Subcutaneous adipose tissue (tissue), 4 donors: ENCODE data around the gene CD8B. TPM values are rescaled to one million over a fixed set of nuclear protein-coding genes. Genes with fewer than 3 reads are reported as not detected.

Source experiments
- CTCF ChIP-seq: fragments of 450-650 bp; IDR thresholded peaks from one replicate; pipeline ENCODE4 v1.5.1; 2016; ENCODE audit warnings: low read depth, mild to moderate bottlenecking, control low read depth, antibody characterized with exemption, moderate library complexity
- total RNA-seq, 4 donors: library from RNA; depleted of rRNA; stranded (reverse); fragments of >200 nt; gene quantifications; one replicate each; pipeline ENCODE4 v1.1.0, GENCODE V29; 2016

CD8B gene
- total RNA-seq, 4 donors from 2014 or later: 0.88 to 3.9 TPM; not detected in 2

GRCh38 chr2:86793752-86794151 is 67.9 kb downstream of the CD8B start:
- TF ChIP-seq CTCF: no peak

- no peak for TF ChIP-seq CTCF
These were observed 70.1 kb downstream of the CD8B start for GRCh38 chr2:86791573-86791972.

GRCh38 chr2:86790676-86791572 is 70.8 kb downstream of the CD8B start, which contains the start of gene CD8A:
CD8A (minus strand) TSS chr2:86790913; CDS start chr2:86790825, 88 bp downstream.
- TF ChIP-seq CTCF: no peak

DNA sequence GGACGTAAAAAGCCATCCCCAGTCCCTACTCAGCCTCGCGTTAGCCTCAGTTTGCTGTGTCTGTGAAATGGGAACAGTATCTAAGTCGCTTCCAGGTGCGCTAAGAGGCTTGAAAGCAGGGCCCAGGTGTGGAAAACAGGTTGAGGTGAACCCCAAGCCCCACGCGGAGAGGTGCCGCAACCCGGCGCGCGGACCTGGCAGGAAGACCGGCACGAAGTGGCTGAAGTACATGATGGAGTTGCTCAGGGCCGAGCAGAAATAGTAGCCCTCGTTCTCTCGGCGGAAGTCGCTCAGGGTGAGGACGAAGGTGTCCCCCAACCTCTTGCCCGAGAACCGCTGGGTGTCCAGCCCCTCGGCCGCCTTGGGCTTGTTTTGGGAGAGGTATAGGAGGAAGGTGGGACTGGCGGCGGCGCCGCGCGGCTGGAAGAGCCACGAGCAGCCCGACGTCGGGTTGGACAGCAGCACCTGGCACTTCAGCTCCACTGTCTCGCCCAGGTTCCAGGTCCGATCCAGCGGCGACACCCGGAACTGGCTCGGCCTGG is 71.5 kb downstream of the CD8B start:
- no peak for TF ChIP-seq CTCF

DNA sequence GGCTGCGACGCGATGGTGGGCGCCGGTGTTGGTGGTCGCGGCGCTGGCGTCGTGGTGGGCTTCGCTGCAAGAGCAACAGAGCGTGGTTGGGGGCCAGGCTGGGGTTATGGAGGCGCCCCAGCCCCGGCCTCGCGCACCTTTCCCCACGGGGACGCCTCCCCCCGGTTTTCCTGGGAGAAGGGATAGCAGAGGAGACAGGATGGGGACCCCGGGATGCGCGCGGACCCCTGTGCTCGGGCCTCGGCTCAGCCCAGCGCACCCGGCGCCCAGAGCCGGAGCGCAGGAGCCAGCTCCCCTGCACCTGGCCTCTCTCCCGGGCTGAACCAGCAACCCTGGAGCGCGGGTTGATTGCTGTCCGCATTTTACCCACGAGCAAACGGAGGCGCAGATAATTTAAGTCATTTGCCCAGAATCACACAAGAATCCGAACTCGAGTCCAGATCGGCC is 72.0 kb downstream of the CD8B start:
- no peak for TF ChIP-seq CTCF

DNA sequence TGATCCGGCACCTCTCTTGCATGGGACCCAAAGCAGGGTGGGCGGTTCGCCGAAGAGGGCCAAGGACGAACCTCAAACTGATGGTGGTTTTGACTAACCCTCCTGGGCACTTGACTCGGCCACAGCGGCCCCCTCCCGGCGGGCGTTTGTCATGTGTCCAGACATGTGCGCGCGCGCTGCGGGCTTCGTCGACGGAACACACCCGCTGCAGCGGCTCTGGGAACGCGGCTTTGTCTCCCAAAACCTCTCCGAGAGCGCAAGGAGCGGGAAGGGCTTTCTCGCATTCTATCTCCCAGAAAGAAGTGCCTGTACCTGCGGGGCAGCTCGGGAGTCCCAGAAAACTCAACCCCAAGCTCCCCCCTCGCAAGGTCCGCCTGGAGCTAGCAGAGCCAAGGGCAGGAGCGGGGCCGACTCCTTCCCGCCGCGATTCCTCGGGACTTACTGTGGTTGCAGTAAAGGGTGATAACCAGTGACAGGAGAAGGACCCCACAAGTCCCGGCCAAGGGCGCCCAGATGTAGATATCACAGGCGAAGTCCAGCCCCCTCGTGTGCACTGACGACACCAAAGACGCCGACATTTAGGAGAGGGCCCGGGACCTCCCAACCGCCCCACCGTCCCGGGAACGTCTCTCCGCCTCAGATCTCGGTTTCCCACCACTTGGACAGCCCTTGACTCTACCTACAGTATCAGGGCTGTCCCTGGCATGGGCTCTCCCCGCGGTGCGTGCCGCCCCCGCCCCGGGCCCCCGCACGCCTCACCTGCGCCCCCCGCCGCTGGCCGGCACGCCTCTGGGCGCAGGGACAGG is 72.6 kb downstream of the CD8B start:
- no peak for TF ChIP-seq CTCF

DNA sequence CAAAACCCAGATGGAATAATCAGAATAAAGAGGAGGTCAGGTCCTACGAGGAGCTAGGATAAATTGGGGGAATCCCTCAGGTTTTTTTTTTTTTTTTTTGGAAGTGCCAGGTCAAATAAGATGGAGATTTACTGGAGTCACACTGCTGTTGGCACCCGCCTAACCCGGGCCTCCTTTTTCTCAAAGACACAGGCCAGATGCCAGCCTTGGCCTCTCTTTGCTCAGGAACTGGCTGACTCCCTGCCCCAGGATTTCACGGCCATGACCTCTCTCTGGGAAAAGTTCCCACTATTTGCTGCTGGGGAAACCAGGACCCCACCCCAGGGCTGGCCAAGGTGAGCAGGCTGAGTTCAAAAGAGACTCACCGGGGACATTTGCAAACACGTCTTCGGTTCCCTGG is 73.5 kb downstream of the CD8B start:
- no peak for TF ChIP-seq CTCF
